Cortex of kidney (tissue), 1 donor: ENCODE measurements around the gene SORCS1.
"Not testable (repeated sequence)": the region's sequence is repeated elsewhere in the genome, so short reads cannot be mapped to it uniquely, and the experiment has no call there.

Experiments used
- DNase-seq: peaks from one replicate; lab custom pipeline; 2025; lab: John Stamatoyannopoulos, UW

Gene SORCS1

GRCh38 chr10:107051769-107052168, 112.7 kb downstream of the SORCS1 start:
- no peak for DNase-seq

GRCh38 chr10:107043461-107043860, 121.0 kb downstream of the SORCS1 start:
- DNase-seq, result no peak

GRCh38 chr10:107037192-107038122, 127.0 kb downstream of the SORCS1 start:
- DNase-seq, result no peak

GRCh38 chr10:107033799-107034422, 130.6 kb downstream of the SORCS1 start:
- no peak for DNase-seq

GRCh38 chr10:107032700-107033401, 131.7 kb downstream of the SORCS1 start:
- no peak for DNase-seq

- DNase-seq, result no peak
Measured at GRCh38 chr10:107031931-107032699, 132.4 kb downstream of the SORCS1 start.

GRCh38 chr10:107028236-107028635, 136.3 kb downstream of the SORCS1 start:
- no peak for DNase-seq

- no peak for DNase-seq
Measured at GRCh38 chr10:107025676-107026075, 138.8 kb downstream of the SORCS1 start.

- not testable (repeated sequence) for DNase-seq
Measured at GRCh38 chr10:107024033-107024432, 140.5 kb downstream of the SORCS1 start.

GRCh38 chr10:107022600-107023354, 141.7 kb downstream of the SORCS1 start:
- no peak for DNase-seq

- no peak for DNase-seq
Measured at GRCh38 chr10:107019154-107019553, 145.4 kb downstream of the SORCS1 start.

GRCh38 chr10:107013258-107014006, 151.1 kb downstream of the SORCS1 start:
- DNase-seq, result no peak

GRCh38 chr10:107011992-107012391, 152.5 kb downstream of the SORCS1 start:
- DNase-seq, result no peak

- no peak for DNase-seq
Measured at GRCh38 chr10:107011105-107011504, 153.4 kb downstream of the SORCS1 start.

- no peak for DNase-seq
Measured at GRCh38 chr10:107010531-107010930, 154.0 kb downstream of the SORCS1 start.

GRCh38 chr10:107004362-107004761, 160.1 kb downstream of the SORCS1 start:
- DNase-seq, result no peak

GRCh38 chr10:107002068-107002467, 162.4 kb downstream of the SORCS1 start:
- no peak for DNase-seq

GRCh38 chr10:106999118-106999707, 165.3 kb downstream of the SORCS1 start:
- DNase-seq, result no peak

GRCh38 chr10:106997721-106998120, 166.8 kb downstream of the SORCS1 start:
- no peak for DNase-seq

- no peak for DNase-seq
Measured at GRCh38 chr10:106996510-106996909, 168.0 kb downstream of the SORCS1 start.
